Neural cell (in vitro differentiated cells): Measurements from ENCODE around the gene TAOK2. TPM values are rescaled to one million over a fixed set of nuclear protein-coding genes. Genes with fewer than 3 reads are reported as not detected.

ENCODE experiments used
- H2AFZ ChIP-seq: fragments of 200-600, 300-800 bp; sonication (generic), shearing (Covaris generic); 2 replicates; pipeline ENCODE4 v1.6.0; 2014; ENCODE audit warnings: low read depth, mild to moderate bottlenecking, antibody characterized with exemption, low read length, moderate library complexity
- H3F3A ChIP-seq: fragments of 200-600 bp; shearing (Covaris generic); 2 replicates; pipeline ENCODE4 v1.6.1; 2016; ENCODE audit warnings: mild to moderate bottlenecking, moderate library complexity, mixed read lengths, antibody characterized with exemption, low read length; ENCODE audit not compliant: insufficient read depth, poor library complexity, severe bottlenecking
- H3K27ac ChIP-seq: fragments of 200-600, 300-800 bp; sonication (generic), shearing (Covaris generic); 2 replicates; pipeline ENCODE4 v1.5.1; 2014; ENCODE audit warnings: mild to moderate bottlenecking, low read length, moderate library complexity
- H3K27me3 ChIP-seq: fragments of 300-800, 200-600 bp; sonication (generic), shearing (Covaris generic); 2 replicates; pipeline ENCODE4 v1.6.0; 2014; ENCODE audit warnings: mild to moderate bottlenecking, low read depth, low read length, moderate library complexity; ENCODE audit not compliant: insufficient read depth
- H3K36me3 ChIP-seq: fragments of 300-800, 200-600 bp; sonication (generic), shearing (Covaris generic); 2 replicates; pipeline ENCODE4 v1.5.1; 2014; ENCODE audit warnings: mild to moderate bottlenecking, antibody characterized with exemption, low read length, moderate library complexity; ENCODE audit not compliant: insufficient read depth
- H3K4me2 ChIP-seq: fragments of 300-800, 200-600 bp; sonication (generic), shearing (Covaris generic); 2 replicates; pipeline ENCODE4 v1.6.0; 2014; ENCODE audit warnings: mild to moderate bottlenecking, low read length
- H3K4me3 ChIP-seq: fragments of 300-800, 200-600 bp; sonication (generic), shearing (Covaris generic); 2 replicates; pipeline ENCODE4 v1.5.1; 2014; ENCODE audit warnings: mild to moderate bottlenecking, low read length, moderate library complexity
- H3K79me2 ChIP-seq: fragments of 200-600 bp; shearing (Covaris generic); replicated peaks from 2 replicates; pipeline ENCODE4 v1.6.0; 2014; ENCODE audit warnings: mild to moderate bottlenecking, low read length, moderate library complexity; ENCODE audit not compliant: insufficient read depth
- H3K9ac ChIP-seq: fragments of 300-800, 200-600 bp; sonication (generic), shearing (Covaris generic); 2 replicates; pipeline ENCODE4 v1.6.1; 2016; ENCODE audit warnings: mild to moderate bottlenecking, low read length, mixed read lengths
- H3K9me2 ChIP-seq: fragments of 200-600 bp; shearing (Covaris generic); 2 replicates; pipeline ENCODE4 v1.6.1; 2016; ENCODE audit warnings: mild to moderate bottlenecking, low read length, mixed read lengths; ENCODE audit not compliant: insufficient read depth
- H3K9me3 ChIP-seq: fragments of 200-600, 300-800 bp; sonication (generic), shearing (Covaris generic); 2 replicates; pipeline ENCODE4 v1.6.1; 2016; ENCODE audit warnings: mild to moderate bottlenecking, mixed run types, low read length, moderate library complexity, mixed read lengths
- H4K20me1 ChIP-seq: fragments of 200-600 bp; shearing (Covaris generic); 2 replicates; pipeline ENCODE4 v1.6.1; 2016; ENCODE audit warnings: mild to moderate bottlenecking, mixed run types; ENCODE audit not compliant: insufficient read depth
- CTCF ChIP-seq: fragments of 450-650 bp; IDR thresholded peaks from 2 replicates; pipeline ENCODE4 v1.5.1; 2014; ENCODE audit warnings: antibody characterized with exemption, mild to moderate bottlenecking, moderate library complexity; ENCODE audit not compliant: poor library complexity, severe bottlenecking
- EP300 ChIP-seq: fragments of 450-650 bp; conservative IDR thresholded peaks from 2 replicates; pipeline ENCODE4 v1.6.1; 2014; ENCODE audit warnings: antibody characterized with exemption, mild to moderate bottlenecking, moderate library complexity; ENCODE audit not compliant: poor library complexity, severe bottlenecking
- EZH2 ChIP-seq: fragments of 200-600, 300-800 bp; shearing (Covaris generic), sonication (generic); IDR thresholded peaks from 2 replicates; pipeline ENCODE4 v1.6.1; 2014; ENCODE audit warnings: antibody characterized with exemption, low read length, borderline replicate concordance, mild to moderate bottlenecking; ENCODE audit not compliant: insufficient read depth, poor library complexity, severe bottlenecking
- MXI1 ChIP-seq: fragments of 450-650 bp; conservative IDR thresholded peaks from 2 replicates; pipeline ENCODE4 v1.6.1; 2014; ENCODE audit warnings: antibody characterized with exemption, mild to moderate bottlenecking; ENCODE audit not compliant: poor library complexity, severe bottlenecking
- POLR2AphosphoS5 ChIP-seq: IDR thresholded peaks from 2 replicates; pipeline ENCODE4 v1.6.1; 2012
- RAD21 ChIP-seq: fragments of 450-650 bp; conservative IDR thresholded peaks from 2 replicates; pipeline ENCODE4 v1.6.1; 2014; ENCODE audit warnings: antibody characterized with exemption, mild to moderate bottlenecking, moderate library complexity
- REST ChIP-seq: IDR thresholded peaks from 2 replicates; pipeline ENCODE4 v1.6.1; 2012; ENCODE audit warnings: borderline replicate concordance
- SMC3 ChIP-seq: fragments of 450-650 bp; conservative IDR thresholded peaks from 2 replicates; pipeline ENCODE4 v1.6.1; 2014; ENCODE audit warnings: antibody characterized with exemption, mild to moderate bottlenecking, moderate library complexity; ENCODE audit not compliant: poor library complexity
- TAF1 ChIP-seq: IDR thresholded peaks from 2 replicates; pipeline ENCODE4 v1.6.1; 2012; ENCODE audit warnings: low read depth
- polyA plus RNA-seq: library from polyadenylated mRNA; depleted of rRNA; stranded (reverse); fragments of >200 nt; gene quantifications from 2 replicates; pipeline ENCODE4 v1.2.3, GENCODE V29; 2014

The TAOK2 gene
- polyA plus RNA-seq, 1 donor from 2014 or later, result 62.7 TPM

GRCh38 chr16:30028438-30029076 is 54.9 kb downstream of the TAOK2 start:
- TF ChIP-seq EZH2, result no peak
- no peak for TF ChIP-seq POLR2AphosphoS5
- TF ChIP-seq TAF1, result no peak
- TF ChIP-seq REST, result no peak
- no peak for TF ChIP-seq EP300
- TF ChIP-seq MXI1, result no peak
- no peak for TF ChIP-seq RAD21
- no peak for TF ChIP-seq CTCF
- no peak for TF ChIP-seq SMC3
- Histone ChIP-seq H3K9me3 (no peaks in the 10 kb centered on the region), H2AFZ (no peak overlapping the region), H3K9ac (peak overlapping the region; percentile 41), H3K27ac (no peak overlapping the region), H4K20me1 (no peaks in the 10 kb centered on the region), H3K9me2 (no peaks in the 10 kb centered on the region), H3F3A (no peaks in the 10 kb centered on the region), H3K79me2 (peaks cover 8% of the 10 kb centered on the region), H3K36me3 (no peaks in the 10 kb centered on the region), H3K4me3 (peak overlapping the region; percentile 92), H3K27me3 (no peaks in the 10 kb centered on the region), H3K4me2 (no peak overlapping the region)

DNA sequence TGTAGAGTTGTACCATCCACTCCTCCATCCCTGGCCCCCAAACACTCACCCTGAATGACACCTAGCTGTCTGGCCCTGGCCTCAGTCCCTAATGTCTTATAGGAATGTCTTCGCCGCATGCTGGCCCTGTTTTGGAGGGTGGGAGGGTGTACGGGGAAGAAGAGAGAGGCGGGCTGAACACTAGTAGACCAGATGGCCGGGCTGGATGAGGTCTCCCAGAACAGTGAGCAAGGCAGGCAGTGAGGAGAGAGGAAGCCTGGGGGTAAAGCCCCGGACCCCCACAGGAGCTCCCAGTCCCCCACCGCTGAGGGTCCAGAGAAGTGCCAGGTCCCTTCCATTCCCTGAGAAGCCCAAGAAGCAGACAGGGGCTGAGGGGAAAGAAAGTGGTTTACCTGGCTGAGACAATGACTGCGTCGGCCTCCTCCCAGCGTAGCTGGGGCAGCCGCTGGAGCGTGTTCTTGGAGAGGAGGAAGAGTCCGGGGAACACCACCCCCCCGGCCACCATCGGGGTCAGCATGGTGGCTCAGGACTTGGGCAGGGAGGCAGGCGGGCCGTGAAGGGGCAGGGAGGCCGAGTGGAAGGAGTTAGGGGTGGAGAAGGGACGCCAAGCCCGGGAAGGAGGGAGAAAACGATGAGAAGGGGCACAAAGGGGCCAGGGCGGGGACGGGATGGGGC is 56.5 kb downstream of the TAOK2 start:
- Histone ChIP-seq H3K4me2 (peak overlapping the region; percentile 94), H3K27me3 (no peaks in the 10 kb centered on the region), H3K9me3 (no peaks in the 10 kb centered on the region), H2AFZ (peak overlapping the region; percentile 88), H3K27ac (peak overlapping the region; percentile 59), H3K4me3 (peak overlapping the region; percentile 92), H3K9me2 (no peaks in the 10 kb centered on the region), H4K20me1 (no peaks in the 10 kb centered on the region), H3K79me2 (peaks cover 8% of the 10 kb centered on the region), H3K9ac (peak overlapping the region; percentile 92), H3K36me3 (no peaks in the 10 kb centered on the region), H3F3A (no peaks in the 10 kb centered on the region)
- no peak for TF ChIP-seq CTCF
- TF ChIP-seq TAF1, result no peak
- TF ChIP-seq MXI1, result no peak
- TF ChIP-seq EZH2, result no peak
- TF ChIP-seq SMC3, result no peak
- TF ChIP-seq POLR2AphosphoS5, result no peak
- no peak for TF ChIP-seq REST
- no peak for TF ChIP-seq RAD21
- TF ChIP-seq EP300, result no peak
